Esophagus (tissue), 2 donors: Measurements from ENCODE around the gene TSPAN6. TPM values are rescaled to one million over a fixed set of nuclear protein-coding genes. Genes with fewer than 3 reads are reported as not detected.

Source experiments
- H3K27ac ChIP-seq, 2 donors: one replicate each; pipeline ENCODE4 v1.5.1; 2013; ENCODE audit warnings: low read depth in 2 of 2, mild to moderate bottlenecking in 2 of 2, inconsistent platforms in 1 of 2, low read length in 1 of 2, moderate library complexity in 1 of 2
- H3K27me3 ChIP-seq, 2 donors: one replicate each; pipeline ENCODE4 v1.6.1; 2013; ENCODE audit warnings: low read length in 2 of 2, control low read depth in 1 of 2, mild to moderate bottlenecking in 1 of 2; ENCODE audit not compliant: insufficient read depth in 2 of 2, control insufficient read depth in 1 of 2
- H3K36me3 ChIP-seq, 2 donors: one replicate each; pipeline ENCODE4 v1.6.1; 2013; ENCODE audit warnings: low read length in 1 of 2; ENCODE audit not compliant: control insufficient read depth in 2 of 2, insufficient read depth in 2 of 2
- H3K4me1 ChIP-seq, 2 donors: one replicate each; pipeline ENCODE4 v1.6.1; 2013; ENCODE audit warnings: low read length in 1 of 2; ENCODE audit not compliant: control insufficient read depth in 2 of 2, insufficient read depth in 2 of 2
- H3K4me3 ChIP-seq, 2 donors: one replicate each; pipeline ENCODE4 v1.5.1; 2013; ENCODE audit warnings: low read length in 2 of 2, mild to moderate bottlenecking in 2 of 2, low read depth in 1 of 2, moderate library complexity in 1 of 2
- H3K9me3 ChIP-seq, 2 donors: one replicate each; pipeline ENCODE4 v1.6.1; 2013; ENCODE audit warnings: mild to moderate bottlenecking in 2 of 2, low read depth in 1 of 2, low read length in 1 of 2, moderate library complexity in 1 of 2; ENCODE audit not compliant: control insufficient read depth in 2 of 2, insufficient read depth in 1 of 2
- WGBS, 2 donors: extraction: QIAGEN DNeasy Blood & Tissue Kit; methylation state at CpG; one replicate each; pipeline ENCODE4 v1.1.7; 2013; 5-methylcytosine and 5-hydroxymethylcytosine counted together
- polyA plus RNA-seq, 2 donors: library from polyadenylated mRNA; stranded (reverse); fragments of 200-250 nt; gene quantifications; one replicate each; pipeline ENCODE4 v1.2.3, GENCODE V29; 2013
- donor health status: healthy with polysubstance abuse.
- donor health status: Bipolar disorder and iron deficiency.

The TSPAN6 gene
- polyA plus RNA-seq, 2 donors: 50.1 to 55.4 TPM

DNA sequence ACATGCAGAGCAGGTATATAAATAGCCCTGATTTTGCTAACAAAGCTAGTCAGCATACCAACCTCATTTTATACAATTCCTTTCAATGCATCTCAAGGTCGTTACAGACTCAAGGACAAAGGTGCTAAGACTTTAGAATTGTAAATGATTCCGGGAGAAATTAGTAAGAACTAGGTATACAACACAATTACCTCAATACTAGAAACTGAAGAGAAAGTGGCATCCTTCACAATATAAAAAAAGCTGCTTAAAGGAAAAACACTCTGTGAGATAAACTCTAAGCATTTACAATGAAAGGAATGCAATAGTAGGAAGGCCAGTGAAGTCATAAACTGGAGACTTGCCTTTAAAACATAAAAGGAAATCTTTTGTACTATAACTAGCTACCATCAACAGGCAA is 40.0 kb downstream of the TSPAN6 start:
- Histone ChIP-seq H3K4me3 (no peak overlapping the region), H3K4me1 (no peaks in the 10 kb centered on the region), H3K27ac (no peak overlapping the region), H3K27me3 (peaks cover 0 to 4% of the 10 kb centered on the region in 2 donors), H3K36me3 (no peaks in the 10 kb centered on the region), H3K9me3 (no peaks in the 10 kb centered on the region)
- WGBS, 2 donors: 43 to 53% methylated on average over 2 of the region's 2 CpGs

DNA sequence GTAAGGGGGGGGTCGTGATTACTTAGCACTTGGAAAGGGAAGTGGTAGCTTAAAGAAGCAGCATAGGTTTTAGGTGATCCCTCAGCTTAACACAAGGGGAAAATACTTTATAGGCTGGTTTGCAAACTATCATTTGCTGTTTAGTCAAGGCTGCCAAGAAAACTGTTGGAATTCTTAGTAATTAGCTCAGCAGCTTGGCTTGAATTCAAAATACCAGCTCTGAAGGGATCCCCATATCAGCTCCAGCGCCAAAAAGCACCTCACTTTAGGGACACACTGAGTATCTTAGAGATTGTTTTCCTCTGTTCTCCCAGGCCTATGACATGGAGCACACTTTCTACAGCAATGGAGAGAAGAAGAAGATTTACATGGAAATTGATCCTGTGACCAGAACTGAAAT is 43.0 kb downstream of the TSPAN6 start:
- 12 to 21% methylated on average over 2 of the region's 2 CpGs for WGBS, 2 donors
- no peak overlapping the region for H3K27ac ChIP-seq
- H3K36me3 ChIP-seq: no peaks in the 10 kb centered on the region
- no peaks in the 10 kb centered on the region for H3K9me3 ChIP-seq
- peaks cover 0 to 9% of the 10 kb centered on the region in 2 donors for H3K27me3 ChIP-seq
- H3K4me3 ChIP-seq: no peak overlapping the region
- H3K4me1 ChIP-seq: no peaks in the 10 kb centered on the region

DNA sequence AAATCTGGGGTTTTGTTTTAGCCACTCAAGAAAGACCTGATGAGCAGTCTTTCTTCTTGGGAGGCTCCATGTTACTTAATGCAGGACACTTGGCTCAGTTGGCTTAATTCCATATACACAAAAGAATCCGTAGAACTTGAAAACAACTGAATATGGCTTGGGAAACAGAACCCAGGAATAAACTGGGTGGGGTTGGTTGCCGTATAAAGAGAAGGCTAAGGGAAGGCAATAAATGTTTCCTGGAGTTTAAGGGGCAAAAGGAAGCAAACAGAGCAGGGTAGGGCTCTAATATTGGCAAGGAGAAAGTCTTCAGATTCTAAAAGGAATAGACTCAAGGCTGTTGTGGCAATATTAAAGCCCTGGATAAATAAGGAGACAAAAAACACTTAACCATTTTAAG is 43.5 kb downstream of the TSPAN6 start:
- Histone ChIP-seq H3K36me3 (no peaks in the 10 kb centered on the region), H3K4me1 (no peaks in the 10 kb centered on the region), H3K9me3 (no peaks in the 10 kb centered on the region), H3K4me3 (no peak overlapping the region), H3K27ac (no peak overlapping the region), H3K27me3 (peaks cover 0 to 9% of the 10 kb centered on the region in 2 donors)
- 14 to 30% methylated on average over 2 of the region's 2 CpGs for WGBS, 2 donors

DNA sequence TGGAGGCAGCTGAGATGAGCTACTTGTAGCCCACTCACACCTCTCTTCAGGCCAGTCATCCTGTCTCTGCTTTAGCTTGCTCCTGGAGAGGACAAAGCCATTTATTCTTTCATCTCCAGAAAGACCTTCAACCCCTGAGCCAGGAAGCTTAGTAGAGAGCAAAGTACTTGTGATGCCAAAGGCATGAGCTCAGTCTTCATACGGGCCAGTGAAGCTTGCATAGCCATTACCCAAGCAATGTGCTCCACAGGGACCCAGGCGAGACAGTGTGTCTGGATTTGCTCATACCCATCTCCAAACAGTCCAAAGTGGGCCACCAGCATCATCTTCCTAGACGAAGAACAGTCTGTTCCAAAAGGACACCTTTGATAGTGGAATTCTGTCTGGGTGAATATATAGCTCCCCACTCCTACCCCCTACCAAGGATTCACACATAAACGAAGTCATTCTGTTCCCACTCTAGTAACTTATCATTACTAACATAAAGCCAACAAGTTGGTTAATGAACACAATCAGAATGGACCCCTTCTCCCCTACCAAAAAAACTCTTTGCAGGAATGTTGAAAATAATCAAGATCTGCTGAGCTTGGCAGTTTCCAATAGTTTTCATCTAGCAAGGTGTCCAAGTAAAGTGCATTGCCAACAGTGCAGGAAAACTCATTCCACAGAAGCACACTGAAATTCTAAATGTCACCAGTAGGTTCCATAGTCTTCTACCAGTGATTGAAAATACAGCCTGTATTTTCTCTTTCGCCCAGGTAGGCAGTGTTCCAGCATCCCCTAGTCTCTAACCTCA is 45.2 kb downstream of the TSPAN6 start:
- H3K4me3 ChIP-seq: no peak overlapping the region
- no peaks in the 10 kb centered on the region for H3K36me3 ChIP-seq
- H3K27me3 ChIP-seq: peaks cover 0 to 9% of the 10 kb centered on the region in 2 donors
- H3K4me1 ChIP-seq: no peaks in the 10 kb centered on the region
- 60 to 80% methylated on average over 5 of the region's 5 CpGs for WGBS, 2 donors
- no peaks in the 10 kb centered on the region for H3K9me3 ChIP-seq
- no peak overlapping the region for H3K27ac ChIP-seq

DNA sequence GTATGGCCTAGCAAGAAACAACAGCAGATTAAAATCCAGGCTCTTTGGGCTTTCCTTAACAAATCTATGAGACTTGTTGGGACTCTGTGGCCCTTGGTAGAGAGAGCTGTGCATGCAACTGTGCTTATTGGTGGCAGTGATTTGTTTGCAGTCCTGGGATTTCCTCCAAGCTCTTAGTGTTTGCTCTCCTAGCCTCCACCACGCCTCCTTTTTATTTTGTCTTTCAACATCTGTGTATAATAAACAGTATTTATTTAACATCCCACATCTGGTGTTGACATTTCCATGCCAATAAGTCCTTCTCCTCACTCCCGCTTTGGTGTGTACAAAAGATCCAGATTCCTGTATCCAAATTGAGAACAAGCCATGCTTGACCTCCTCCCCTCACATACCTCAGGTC is 48.7 kb downstream of the TSPAN6 start:
- Histone ChIP-seq H3K4me3 (no peak overlapping the region), H3K36me3 (no peaks in the 10 kb centered on the region), H3K27me3 (peaks cover 0 to 8% of the 10 kb centered on the region in 2 donors), H3K9me3 (no peaks in the 10 kb centered on the region), H3K27ac (no peak overlapping the region), H3K4me1 (no peaks in the 10 kb centered on the region)
- WGBS, 2 donors: 33 to 46% methylated on average over 2 of the region's 2 CpGs

DNA sequence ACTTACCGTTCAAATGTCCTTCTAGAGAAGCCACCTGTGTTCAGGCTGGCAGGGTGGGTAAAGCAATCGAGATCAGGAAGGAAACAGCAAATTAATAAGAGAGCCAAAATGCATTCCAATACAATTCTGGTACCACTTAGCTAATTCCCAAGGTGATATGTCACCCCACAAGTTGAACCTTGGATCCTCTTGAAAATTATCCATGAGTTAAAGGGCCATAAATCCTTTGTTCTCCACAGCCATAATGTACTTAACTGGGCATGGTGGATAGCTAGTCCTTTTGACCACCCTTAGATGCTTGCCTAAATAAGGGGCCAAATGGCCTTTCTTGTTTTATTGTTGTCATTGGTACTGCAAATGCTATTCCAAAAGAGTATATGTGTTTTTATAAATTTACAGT is 49.9 kb downstream of the TSPAN6 start:
- Histone ChIP-seq H3K9me3 (no peaks in the 10 kb centered on the region), H3K4me1 (no peaks in the 10 kb centered on the region), H3K27ac (no peak overlapping the region), H3K36me3 (no peaks in the 10 kb centered on the region), H3K27me3 (peaks cover 0 to 8% of the 10 kb centered on the region in 2 donors), H3K4me3 (no peak overlapping the region)
- WGBS, 2 donors: 50 to 61% methylated on average over 2 of the region's 2 CpGs

DNA sequence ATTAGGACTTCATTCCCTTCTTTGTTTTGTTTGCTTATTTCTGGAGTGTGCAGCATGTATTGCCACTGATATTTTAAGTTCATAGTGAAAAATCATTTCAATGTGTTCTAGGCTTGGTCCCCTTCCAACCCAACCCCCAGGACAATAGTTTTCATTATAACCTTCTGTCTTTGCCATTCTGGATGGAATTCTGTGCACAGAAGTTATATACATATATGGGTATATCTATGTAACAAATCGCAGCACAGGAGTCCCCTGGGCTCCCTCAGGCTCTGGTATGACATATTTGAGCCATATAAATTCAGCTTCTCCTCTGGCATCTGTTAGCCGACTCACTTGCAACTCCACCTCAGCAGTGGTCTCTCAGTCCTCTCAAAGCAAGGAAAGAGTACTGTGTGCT is 52.0 kb downstream of the TSPAN6 start, which contains the start of gene TNMD:
TSS of gene TNMD (plus strand) at position 326 of the 400 bp plus-strand sequence. CDS start 83 bp downstream, outside the sequence.
- no peak within 1 kb of the TSS for H3K4me3 ChIP-seq
- H3K9me3 ChIP-seq: no peaks in the 10 kb centered on the region
- WGBS, 2 donors: 56 to 72% methylated on average over 2 of the region's 2 CpGs
- H3K36me3 ChIP-seq: no peaks in the 10 kb centered on the region
- H3K27ac ChIP-seq: no peak within 1 kb of the TSS
- H3K4me1 ChIP-seq: no peaks in the 10 kb centered on the region
- peaks cover 0 to 3% of the 10 kb centered on the region in 2 donors for H3K27me3 ChIP-seq

Other genes with a start within 250 kb of the TSPAN6 start
- gene PCDH19, start 226.5 kb downstream of the TSPAN6 start, polyA plus RNA-seq: under 1 TPM; 0.11 to 0.14 TPM
- under 1 TPM in 1 of 2 donors, not detected in 1; 0.33 TPM for gene TNMD, start 51.9 kb downstream of the TSPAN6 start, polyA plus RNA-seq
- gene SRPX2, start 7.4 kb upstream of the TSPAN6 start, polyA plus RNA-seq: 10 to 100 TPM; 16.0 to 39.7 TPM
- 1 to 10 TPM; 6.2 to 6.7 TPM for gene SYTL4, start 95.3 kb upstream of the TSPAN6 start, polyA plus RNA-seq
- gene CSTF2, start 183.6 kb upstream of the TSPAN6 start, polyA plus RNA-seq: 10 to 100 TPM; 12.1 to 21.5 TPM
- under 1 TPM; 0.02 to 0.10 TPM for gene NOX1, start 237.6 kb upstream of the TSPAN6 start, polyA plus RNA-seq